PFSK-1 (cell line): ENCODE measurements around the gene KCNT2.

ENCODE experiments used
- POLR2AphosphoS5 ChIP-seq: IDR thresholded peaks from 2 replicates; pipeline ENCODE4 v1.6.1; 2012; ENCODE audit warnings: low read depth, mild to moderate bottlenecking, control low read depth, low read length, moderate library complexity
- REST ChIP-seq, 2 experiments: IDR thresholded peaks; 2 replicates each; pipeline versions ENCODE4 v1.6.1 to v1.8.0; 2011 to 2012; ENCODE audit warnings: low read depth in 2 of 2, low read length in 2 of 2, control low read depth in 1 of 2, inconsistent platforms in 1 of 2, mild to moderate bottlenecking in 1 of 2, moderate library complexity in 1 of 2; ENCODE audit not compliant: insufficient read depth in 1 of 2
- SIN3A ChIP-seq: IDR thresholded peaks from 2 replicates; pipeline ENCODE4 v1.6.1; 2012; ENCODE audit warnings: mild to moderate bottlenecking, low read length, moderate library complexity, borderline replicate concordance; ENCODE audit not compliant: insufficient read depth
- TAF1 ChIP-seq: IDR thresholded peaks from 2 replicates; pipeline ENCODE4 v1.6.1; 2012; ENCODE audit warnings: low read length, control low read depth, borderline replicate concordance; ENCODE audit not compliant: insufficient read depth

GRCh38 chr1:196229546-196229945 is 378.7 kb downstream of the KCNT2 start:
- TF ChIP-seq POLR2AphosphoS5: no peak
- TF ChIP-seq TAF1: no peak
- no peak for TF ChIP-seq REST (IDR thresholded peaks at IDR 0.05; ENCODE audit: insufficient read depth in 1 of 2, low read depth in 2 of 2, low read length in 2 of 2)
- no peak for TF ChIP-seq SIN3A
